GM19372 (cell line): ENCODE measurements around the gene DNALI1.
"Not testable (repeated sequence)": the region's sequence is repeated elsewhere in the genome, so short reads cannot be mapped to it uniquely, and the experiment has no call there.

Experiments used
- ATAC-seq: cut with Tn5 transposase; IDR thresholded peaks from one replicate; pipeline ENCODE4 v1.9.1; 2021; ENCODE audit warnings: mild to moderate bottlenecking, low read depth, moderate library complexity; ENCODE audit not compliant: unreplicated experiment

The DNALI1 gene

GRCh38 chr1:37556712-37557196 is at the start of gene DNALI1:
DNALI1 (plus strand) TSS chr1:37556940; CDS start chr1:37556995, 55 bp downstream.
- no peak for ATAC-seq

- ATAC-seq: no peak
Measured at GRCh38 chr1:37509181-37509580, 47.6 kb upstream of the DNALI1 start.

GRCh38 chr1:37513795-37514349 is 42.9 kb upstream of the DNALI1 start:
- peak; percentile 27 for ATAC-seq

GRCh38 chr1:37514350-37515184 is 42.2 kb upstream of the DNALI1 start, which contains the start of gene MEAF6:
MEAF6 (minus strand) TSS chr1:37514766; CDS start chr1:37514746, 20 bp downstream.
- ATAC-seq: peak; percentile 86

GRCh38 chr1:37515185-37516034 is 41.3 kb upstream of the DNALI1 start:
- no peak for ATAC-seq

GRCh38 chr1:37517569-37517968 is 39.2 kb upstream of the DNALI1 start:
- ATAC-seq: no peak

- ATAC-seq: not testable (repeated sequence)
Measured at GRCh38 chr1:37518241-37518640, 38.5 kb upstream of the DNALI1 start.

GRCh38 chr1:37518929-37519328 is 37.8 kb upstream of the DNALI1 start:
- not testable (repeated sequence) for ATAC-seq

- ATAC-seq: no peak
Measured at GRCh38 chr1:37519613-37520012, 37.1 kb upstream of the DNALI1 start.

GRCh38 chr1:37529888-37530287 is 26.9 kb upstream of the DNALI1 start:
- ATAC-seq: not testable (repeated sequence)

GRCh38 chr1:37532418-37533156 is 24.2 kb upstream of the DNALI1 start:
- not testable (repeated sequence) for ATAC-seq

- ATAC-seq: no peak
Measured at GRCh38 chr1:37533317-37534093, 23.2 kb upstream of the DNALI1 start.

GRCh38 chr1:37537378-37537777 is 19.4 kb upstream of the DNALI1 start:
- no peak for ATAC-seq

GRCh38 chr1:37539154-37539553 is 17.6 kb upstream of the DNALI1 start:
- not testable (repeated sequence) for ATAC-seq

- ATAC-seq: no peak
Measured at GRCh38 chr1:37540036-37540785, 16.5 kb upstream of the DNALI1 start.

- no peak for ATAC-seq
Measured at GRCh38 chr1:37544530-37544929, 12.2 kb upstream of the DNALI1 start.

GRCh38 chr1:37545019-37545418 is 11.7 kb upstream of the DNALI1 start:
- no peak for ATAC-seq

- no peak for ATAC-seq
Measured at GRCh38 chr1:37549341-37549740, 7.4 kb upstream of the DNALI1 start.

- ATAC-seq: no peak
Measured at GRCh38 chr1:37553598-37553926, 3.2 kb upstream of the DNALI1 start.
